HG03457 (cell line): ENCODE measurements around the gene SLC25A47.

Source experiments
- ATAC-seq: cut with Tn5 transposase; IDR thresholded peaks from one replicate; pipeline ENCODE4 v1.9.1; 2021; ENCODE audit warnings: moderate number of reproducible peaks; ENCODE audit not compliant: unreplicated experiment

The SLC25A47 gene

GRCh38 chr14:100374270-100374669 lies 51.1 kb downstream of the SLC25A47 start:
- no peak for ATAC-seq

DNA sequence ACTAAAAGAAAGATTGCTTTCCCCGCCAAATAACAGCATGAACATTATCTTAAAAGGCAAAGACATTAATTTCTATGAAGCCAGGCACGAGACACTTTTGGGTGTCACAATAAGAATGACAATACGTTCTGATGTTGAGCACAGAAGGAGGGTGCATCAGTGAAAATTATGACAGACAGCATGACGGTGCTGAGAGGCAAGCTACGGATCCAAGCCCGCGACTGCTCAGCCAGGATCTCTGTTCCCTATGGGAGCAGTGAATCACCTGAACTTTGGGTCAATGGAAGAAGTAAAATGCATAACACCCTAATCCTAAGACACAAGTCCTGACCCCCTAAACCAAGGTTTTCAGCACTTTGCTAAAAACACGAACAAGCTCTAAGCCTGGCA lies 51.7 kb downstream of the SLC25A47 start:
- no peak for ATAC-seq

DNA sequence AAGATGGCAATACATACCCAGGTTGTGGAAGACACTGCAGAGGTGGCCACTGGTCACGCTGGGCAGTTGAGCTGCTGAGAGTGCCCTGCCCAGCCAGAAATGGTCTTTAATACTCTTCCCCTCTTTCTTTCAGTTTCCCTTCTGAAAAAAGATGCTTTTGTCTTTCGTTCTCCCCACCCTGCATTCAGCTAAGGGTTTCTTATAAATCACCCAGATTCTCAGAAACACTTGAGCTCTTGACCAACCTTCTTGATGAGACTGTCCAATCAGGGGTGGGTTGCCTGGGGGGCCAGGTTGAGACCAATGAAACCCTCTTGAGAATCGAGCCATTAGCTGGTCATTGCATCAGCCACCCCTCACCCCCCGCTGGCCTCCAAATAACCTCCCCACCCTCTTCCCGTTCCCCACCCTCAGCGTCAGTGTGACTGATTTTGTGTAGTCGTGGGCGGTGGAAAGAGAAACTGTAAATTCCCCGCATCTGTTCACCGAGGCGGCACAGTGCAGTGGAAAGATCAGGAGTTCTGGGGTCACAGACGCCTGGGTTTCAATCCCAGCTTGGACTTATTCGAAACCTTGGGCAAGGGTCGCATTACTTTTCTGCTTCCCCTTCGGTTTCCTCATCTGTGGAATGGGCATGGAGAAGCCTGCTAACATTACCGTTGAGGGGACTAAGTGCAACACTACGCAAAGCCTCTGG lies 52.3 kb downstream of the SLC25A47 start:
- ATAC-seq, result peak; percentile 33

GRCh38 chr14:100375963-100376735 lies 53.0 kb downstream of the SLC25A47 start, which contains the start of gene WDR25:
Gene WDR25 (plus strand): TSS chr14:100376485.
- peak; percentile 70 for ATAC-seq

GRCh38 chr14:100376751-100377171 lies 53.6 kb downstream of the SLC25A47 start:
- no peak for ATAC-seq
